IMR-90 (cell line): ENCODE results near the gene RBBP4. TPM values are rescaled to one million over a fixed set of nuclear protein-coding genes. Genes with fewer than 3 reads are reported as not detected.
A peak's percentile ranks its signal among the peaks of the same experiment; 100 is the strongest.

Experiments used
- ATAC-seq: fragments of 200-7000 bp; cut with Tn5 transposase; 2 replicates; pipeline ENCODE4 v1.9.1; 2020; ENCODE audit warnings: low read depth, mild to moderate bottlenecking, moderate library complexity
- Bru-seq: library from RNA; stranded (reverse); fragments of 400-500 nt; gene quantifications from one replicate; lab custom pipeline; 2021; lab: Mats Ljungman, UMichigan
- BruChase-seq, 2 experiments: library from RNA; stranded (reverse); fragments of 400-500 nt; gene quantifications; one replicate each; lab custom pipeline; 2021; lab: Mats Ljungman, UMichigan
- BruUV-seq: library from RNA; stranded (reverse); fragments of 400-500 nt; replicated peaks from 2 replicates; lab custom pipeline; 2021; lab: Mats Ljungman, UMichigan
- CTCF ChIA-PET: fragments of 300-600 bp; formaldehyde crosslinking; extraction: SDS; loops from one replicate; lab custom pipeline; 2021; ENCODE audit warnings: antibody characterized with exemption; lab: Yijun Ruan, JAX
- POLR2A ChIA-PET: fragments of 300-600 bp; sonication (Branson Sonifier 250); formaldehyde crosslinking; loops from one replicate; lab custom pipeline; 2022; ENCODE audit warnings: antibody characterized with exemption; ENCODE audit not compliant: unreplicated experiment; lab: Charles Lee
- DNase-seq: peaks from one replicate; pipeline ENCODE4 v3.0.0; 2013
- H2AFZ ChIP-seq: replicated peaks from 2 replicates; pipeline ENCODE3; 2013; ENCODE audit warnings: low read length, mild to moderate bottlenecking; ENCODE audit not compliant: poor library complexity
- H2AK5ac ChIP-seq: 2 replicates; pipeline ENCODE4 v1.6.1; 2013; ENCODE audit warnings: low read depth, low read length, inconsistent platforms
- H2AK9ac ChIP-seq: replicated peaks from 2 replicates; pipeline ENCODE3; 2013; ENCODE audit warnings: mild to moderate bottlenecking, low read depth, low read length, moderate library complexity; ENCODE audit not compliant: poor library complexity
- H2BK120ac ChIP-seq: 2 replicates; pipeline ENCODE4 v1.6.1; 2013; ENCODE audit warnings: low read depth, low read length, inconsistent platforms
- H2BK15ac ChIP-seq: 3 replicates; pipeline ENCODE4 v1.6.1; 2013; ENCODE audit warnings: low read depth, low read length, inconsistent platforms
- H2BK20ac ChIP-seq: 2 replicates; pipeline ENCODE4 v1.6.1; 2013; ENCODE audit warnings: low read depth, mild to moderate bottlenecking, inconsistent platforms, low read length, moderate library complexity
- H2BK5ac ChIP-seq: 2 replicates; pipeline ENCODE4 v1.6.1; 2013; ENCODE audit warnings: mild to moderate bottlenecking, low read depth, low read length, inconsistent platforms; ENCODE audit not compliant: poor library complexity, severe bottlenecking
- H3K14ac ChIP-seq: replicated peaks from 2 replicates; pipeline ENCODE4 v1.6.1; 2013; ENCODE audit warnings: low read depth, low read length, inconsistent platforms
- H3K18ac ChIP-seq: 2 replicates; pipeline ENCODE4 v1.6.1; 2013; ENCODE audit warnings: low read depth, low read length, control low read depth
- H3K23ac ChIP-seq: 2 replicates; pipeline ENCODE4 v1.6.1; 2013; ENCODE audit warnings: low read depth, low read length, inconsistent platforms
- H3K27ac ChIP-seq: 2 replicates; pipeline ENCODE4 v1.5.1; 2013; ENCODE audit warnings: mild to moderate bottlenecking, control low read depth, low read length; ENCODE audit not compliant: insufficient read depth
- H3K27me3 ChIP-seq: 2 replicates; pipeline ENCODE4 v1.6.1; 2013; ENCODE audit warnings: low read length; ENCODE audit not compliant: control insufficient read depth, insufficient read depth
- H3K36me3 ChIP-seq: 2 replicates; pipeline ENCODE4 v1.6.1; 2013; ENCODE audit warnings: low read length, mixed read lengths; ENCODE audit not compliant: control insufficient read depth, insufficient read depth
- H3K4ac ChIP-seq: 2 replicates; pipeline ENCODE4 v1.6.1; 2013; ENCODE audit warnings: low read depth, low read length, inconsistent platforms
- H3K4me1 ChIP-seq: 2 replicates; pipeline ENCODE4 v1.6.1; 2013; ENCODE audit warnings: low read length, mixed read lengths; ENCODE audit not compliant: control insufficient read depth, insufficient read depth
- H3K4me2 ChIP-seq: 2 replicates; pipeline ENCODE4 v1.6.1; 2013; ENCODE audit warnings: low read depth, mild to moderate bottlenecking, control low read depth, low read length, moderate library complexity
- H3K4me3 ChIP-seq: 2 replicates; pipeline ENCODE4 v1.5.1; 2013; ENCODE audit warnings: low read depth, mild to moderate bottlenecking, control low read depth, low read length, moderate library complexity; ENCODE audit not compliant: insufficient read depth
- H3K56ac ChIP-seq: 2 replicates; pipeline ENCODE4 v1.6.1; 2013; ENCODE audit warnings: low read length, inconsistent platforms; ENCODE audit not compliant: insufficient read depth; ENCODE audit errors: extremely low read depth
- H3K79me1 ChIP-seq, 2 experiments: 2 replicates each; pipeline ENCODE4 v1.6.1; 2013; ENCODE audit warnings: low read length in 2 of 2, inconsistent platforms in 1 of 2, low read depth in 1 of 2
- H3K9ac ChIP-seq: 2 replicates; pipeline ENCODE4 v1.6.1; 2013; ENCODE audit warnings: low read depth, low read length, control low read depth
- H3K9me1 ChIP-seq: 2 replicates; pipeline ENCODE4 v1.6.1; 2013; ENCODE audit warnings: low read length, inconsistent platforms; ENCODE audit not compliant: insufficient read depth
- H3K9me3 ChIP-seq: 2 replicates; pipeline ENCODE4 v1.6.1; 2013; ENCODE audit warnings: low read length; ENCODE audit not compliant: control insufficient read depth, insufficient read depth
- H4K20me1 ChIP-seq: 2 replicates; pipeline ENCODE4 v1.6.1; 2013; ENCODE audit warnings: low read length, inconsistent platforms; ENCODE audit not compliant: insufficient read depth
- H4K5ac ChIP-seq: 2 replicates; pipeline ENCODE4 v1.6.1; 2013; ENCODE audit warnings: mild to moderate bottlenecking, low read depth, low read length, control low read depth
- H4K8ac ChIP-seq, 2 experiments: 2 replicates each; pipeline ENCODE4 v1.6.1; 2013; ENCODE audit warnings: low read depth in 2 of 2, low read length in 2 of 2, control low read depth in 1 of 2, inconsistent platforms in 1 of 2
- H4K91ac ChIP-seq: 2 replicates; pipeline ENCODE4 v1.6.1; 2013; ENCODE audit warnings: low read depth, low read length, inconsistent platforms; ENCODE audit not compliant: insufficient read depth
- CEBPB ChIP-seq: IDR thresholded peaks from 2 replicates; pipeline ENCODE4 v1.6.1; 2012; ENCODE audit warnings: low read depth, low read length, improper control_type of control experiment
- CHD1 ChIP-seq: IDR thresholded peaks from 2 replicates; pipeline ENCODE4 v1.6.1; 2012; ENCODE audit warnings: low read depth, low read length, improper control_type of control experiment
- MAZ ChIP-seq: IDR thresholded peaks from 2 replicates; pipeline ENCODE4 v1.6.1; 2012; ENCODE audit warnings: low read depth, mild to moderate bottlenecking, low read length, improper control_type of control experiment, moderate library complexity, borderline replicate concordance
- MXI1 ChIP-seq: IDR thresholded peaks from 2 replicates; pipeline ENCODE4 v1.6.1; 2012; ENCODE audit warnings: low read depth, mild to moderate bottlenecking, low read length, moderate library complexity, borderline replicate concordance
- NFE2L2 ChIP-seq: fragments of 150-350 bp; IDR thresholded peaks from 2 replicates; pipeline ENCODE4 v1.6.1; 2016; ENCODE audit warnings: low read depth, mild to moderate bottlenecking, low read length
- POLR2A ChIP-seq: IDR thresholded peaks from 2 replicates; pipeline ENCODE4 v1.6.1; 2012; ENCODE audit warnings: mild to moderate bottlenecking, low read depth, low read length
- RAD21 ChIP-seq: IDR thresholded peaks from 2 replicates; pipeline ENCODE4 v1.6.1; 2012; ENCODE audit warnings: low read length, improper control_type of control experiment
- RCOR1 ChIP-seq: IDR thresholded peaks from 2 replicates; pipeline ENCODE4 v1.6.1; 2012; ENCODE audit warnings: mild to moderate bottlenecking, low read length, improper control_type of control experiment; ENCODE audit not compliant: insufficient replicate concordance
- RFX5 ChIP-seq: IDR thresholded peaks from 2 replicates; pipeline ENCODE4 v1.8.0; 2012; ENCODE audit warnings: low read depth, mild to moderate bottlenecking, low read length, moderate library complexity
- SMC3 ChIP-seq: fragments of 150-350 bp; IDR thresholded peaks from 2 replicates; pipeline ENCODE4 v1.6.1; 2016; ENCODE audit warnings: low read depth, mild to moderate bottlenecking, antibody characterized with exemption, low read length, moderate library complexity
- WGBS, 2 experiments: methylation state at CpG; one replicate each; pipeline versions ENCODE4 v1.1.5 to v1.1.7; 2013; ENCODE audit warnings: missing lambda C conversion rate in 2 of 2; ENCODE audit not compliant: insufficient read length in 1 of 2; ENCODE audit errors: extremely low coverage in 2 of 2; 5-methylcytosine and 5-hydroxymethylcytosine counted together
- dilution Hi-C: fragments of 300-500 bp; cut with HindIII; formaldehyde crosslinking; loops from one replicate; pipeline ENCODE4 v1.14.3; 2018; ENCODE audit warnings: low sequenced_read_pairs; ENCODE audit not compliant: unreplicated experiment
- in situ Hi-C: fragments of 300-500 bp; cut with MboI; formaldehyde crosslinking; loops from 3 replicates; pipeline ENCODE4 v1.14.3; 2019; ENCODE audit warnings: low sequenced_read_pairs, inconsistent platforms, mixed read lengths
- intact Hi-C: fragments of 100-400 bp; cut with micrococcal nuclease; formaldehyde crosslinking; loops from 2 replicates; pipeline ENCODE4 v1.10.0; 2022
- long read RNA-seq: library from polyadenylated mRNA; unstranded; transcript quantifications from one replicate; pipeline ENCODE4 v2.0.0, GENCODE V29; 2021; ENCODE audit not compliant: unreplicated experiment
- polyA plus RNA-seq, 3 experiments: library from polyadenylated mRNA; depleted of rRNA; stranded (reverse); fragments of >200 nt; gene quantifications; 2 replicates each; pipeline ENCODE4 v1.2.3, GENCODE V29; 2012; ENCODE audit warnings: low replicate concordance in 1 of 3
- total RNA-seq: library from RNA; depleted of rRNA; stranded (reverse); fragments of >200 nt; gene quantifications from 2 replicates; pipeline ENCODE4 v1.2.3, GENCODE V29; 2012; rRNA removed
- TF ChIP-seq, protein P1 (sequence below): conservative IDR thresholded peaks from 2 replicates; pipeline ENCODE4 v1.5.1; 2012; ENCODE audit warnings: mild to moderate bottlenecking, low read depth, low read length, improper control_type of control experiment
- TF ChIP-seq, protein P2 (sequence below): fragments of 150-350 bp; IDR thresholded peaks from 2 replicates; pipeline ENCODE4 v1.6.1; 2016; ENCODE audit warnings: low read depth, mild to moderate bottlenecking, low read length, moderate library complexity, borderline replicate concordance

Gene RBBP4
- 138 and 161 TPM in 2 replicates for total RNA-seq
- polyA plus RNA-seq (2012; rRNA removed): 71.0 and 82.9 TPM in 2 replicates
- 30.3 and 58.3 TPM in 2 replicates for polyA plus RNA-seq (2012; cell fraction: cytosol; rRNA removed)
- polyA plus RNA-seq (2012; cell fraction: nucleus; rRNA removed; ENCODE audit: low replicate concordance): 34.6 and 96.3 TPM in 2 replicates
- Bru-seq, nascent RNA: percentile 85 among the genes with signal in this experiment
- BruChase-seq, experiment 1, labeled RNA remaining after a 6-hour chase: percentile 95 among the genes with signal in this experiment
- percentile 88 among the genes with signal in this experiment for BruChase-seq, experiment 2, labeled RNA remaining after a 2-hour chase
- long read RNA-seq, full-length matches to known transcripts: 128 of 154 reads
- long read RNA-seq, partial matches to known transcripts: 2 of 154 reads
- long read RNA-seq, other reads (novel, unspliced or antisense): 24 of 154 reads

- Histone ChIP-seq H3K27ac (peak within 1 kb of the TSS; percentile 96), H3K23ac (peak within 1 kb of the TSS; percentile 94), H3K36me3 (peaks cover 15% of the 10 kb centered on the region), H2AK5ac (peak within 1 kb of the TSS; percentile 91), H3K27me3 (no peaks in the 10 kb centered on the region), H3K18ac (peak within 1 kb of the TSS; percentile 93), H4K5ac (peak within 1 kb of the TSS; percentile 97), H2BK15ac (peak within 1 kb of the TSS; percentile 61; the same call in 1 of the 3 replicates), H2BK120ac (peak within 1 kb of the TSS; percentile 87), H2BK5ac (peak within 1 kb of the TSS; percentile 96), H3K4me3 (peak within 1 kb of the TSS; percentile 97), H3K14ac (peak within 1 kb of the TSS; percentile 99), H2AK9ac (peak within 1 kb of the TSS; percentile 99), H3K79me1 (peaks cover 15 to 43% of the 10 kb centered on the region in 2 experiments), H3K56ac (peak within 1 kb of the TSS; percentile 98), H2AFZ (peak within 1 kb of the TSS; percentile 90), H2BK20ac (peak within 1 kb of the TSS; percentile 39; the same call in 1 of the 2 replicates), H4K8ac (peak within 1 kb of the TSS; percentile 81 to 99), H3K4me2 (peak within 1 kb of the TSS; percentile 98), H3K9me1 (no peaks in the 10 kb centered on the region; the same call in 1 of the 2 replicates), H3K4ac (peak within 1 kb of the TSS; percentile 98), H4K20me1 (peaks cover 5% of the 10 kb centered on the region; the same call in 1 of the 2 replicates), H3K4me1 (peaks cover 3% of the 10 kb centered on the region; the same call in 1 of the 2 replicates), H4K91ac (peak within 1 kb of the TSS; percentile 96), H3K9me3 (no peaks in the 10 kb centered on the region), H3K9ac (peak within 1 kb of the TSS; percentile 95)
- no TSS peak for BruUV-seq
- DNase-seq (peak; percentile 96), ATAC-seq (peak; percentile 95)
- POLR2A ChIA-PET: interaction anchor here (0.6 kb wide), 1 partner anchor 412 kb away, joined by 3 read pairs; no protein-coding TSS in a partner anchor
- in situ Hi-C loops: no loop called here
- WGBS, 2 experiments: 0% methylated on average over 33 of the region's 67 CpGs; no CpG with 5 or more reads in 1 of the 2 experiments
- intact Hi-C loops: loop anchor here (2.0 kb wide), 2 partner anchors 52 to 202 kb away; partner anchors contain the start of gene SYNC
- dilution Hi-C loops: no loop called here
- CTCF ChIA-PET: interaction anchor here (0.6 kb wide), 1 partner anchor 13 kb away, joined by 4 read pairs; no protein-coding TSS in a partner anchor
- TF ChIP-seq NFE2L2: no peak
- no peak for TF ChIP-seq SMC3
- 0 out of 2 replicates have a peak, but pooled peaks have one; percentile 16 for TF ChIP-seq MXI1
- TF ChIP-seq, protein P1, sequence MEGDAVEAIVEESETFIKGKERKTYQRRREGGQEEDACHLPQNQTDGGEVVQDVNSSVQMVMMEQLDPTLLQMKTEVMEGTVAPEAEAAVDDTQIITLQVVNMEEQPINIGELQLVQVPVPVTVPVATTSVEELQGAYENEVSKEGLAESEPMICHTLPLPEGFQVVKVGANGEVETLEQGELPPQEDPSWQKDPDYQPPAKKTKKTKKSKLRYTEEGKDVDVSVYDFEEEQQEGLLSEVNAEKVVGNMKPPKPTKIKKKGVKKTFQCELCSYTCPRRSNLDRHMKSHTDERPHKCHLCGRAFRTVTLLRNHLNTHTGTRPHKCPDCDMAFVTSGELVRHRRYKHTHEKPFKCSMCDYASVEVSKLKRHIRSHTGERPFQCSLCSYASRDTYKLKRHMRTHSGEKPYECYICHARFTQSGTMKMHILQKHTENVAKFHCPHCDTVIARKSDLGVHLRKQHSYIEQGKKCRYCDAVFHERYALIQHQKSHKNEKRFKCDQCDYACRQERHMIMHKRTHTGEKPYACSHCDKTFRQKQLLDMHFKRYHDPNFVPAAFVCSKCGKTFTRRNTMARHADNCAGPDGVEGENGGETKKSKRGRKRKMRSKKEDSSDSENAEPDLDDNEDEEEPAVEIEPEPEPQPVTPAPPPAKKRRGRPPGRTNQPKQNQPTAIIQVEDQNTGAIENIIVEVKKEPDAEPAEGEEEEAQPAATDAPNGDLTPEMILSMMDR: no peak
- peak; percentile 5 for TF ChIP-seq POLR2A
- peak; percentile 68; the same call in 1 of the 2 replicates for TF ChIP-seq MAZ
- TF ChIP-seq RFX5: no peak
- no peak for TF ChIP-seq RCOR1
- TF ChIP-seq RAD21: no peak
- TF ChIP-seq CHD1: peak; percentile 94
- no peak for TF ChIP-seq CEBPB
- TF ChIP-seq, protein P2, sequence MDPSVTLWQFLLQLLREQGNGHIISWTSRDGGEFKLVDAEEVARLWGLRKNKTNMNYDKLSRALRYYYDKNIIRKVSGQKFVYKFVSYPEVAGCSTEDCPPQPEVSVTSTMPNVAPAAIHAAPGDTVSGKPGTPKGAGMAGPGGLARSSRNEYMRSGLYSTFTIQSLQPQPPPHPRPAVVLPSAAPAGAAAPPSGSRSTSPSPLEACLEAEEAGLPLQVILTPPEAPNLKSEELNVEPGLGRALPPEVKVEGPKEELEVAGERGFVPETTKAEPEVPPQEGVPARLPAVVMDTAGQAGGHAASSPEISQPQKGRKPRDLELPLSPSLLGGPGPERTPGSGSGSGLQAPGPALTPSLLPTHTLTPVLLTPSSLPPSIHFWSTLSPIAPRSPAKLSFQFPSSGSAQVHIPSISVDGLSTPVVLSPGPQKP: no peak
These were observed at the start of gene RBBP4 for GRCh38 chr1:32650752-32651460. Gene RBBP4 (plus strand): TSS chr1:32651208. CDS start chr1:32651307, 99 bp downstream.
